Liver (tissue), 9 donors: ENCODE measurements around the gene KCNT1. TPM values are rescaled to one million over a fixed set of nuclear protein-coding genes. Genes with fewer than 3 reads are reported as not detected.

Experiments
- DNase-seq: peaks from one replicate; pipeline ENCODE4 v3.0.0-alpha.2; 2017; ENCODE audit warnings: low spot score
- H3K27ac ChIP-seq, 2 donors: one replicate each; pipeline ENCODE4 v1.7.0; 2013; ENCODE audit warnings: inconsistent platforms in 2 of 2, low read length in 2 of 2, control low read depth in 1 of 2, low read depth in 1 of 2, mild to moderate bottlenecking in 1 of 2
- H3K27me3 ChIP-seq, 4 donors: one replicate each; pipeline versions ENCODE4 v1.6.1 to v1.7.0; 2013; ENCODE audit warnings: low read length in 3 of 4, inconsistent platforms in 1 of 4, mild to moderate bottlenecking in 1 of 4, moderate library complexity in 1 of 4; ENCODE audit not compliant: control insufficient read depth in 4 of 4, insufficient read depth in 4 of 4
- H3K36me3 ChIP-seq, 4 donors: one replicate each; pipeline versions ENCODE4 v1.6.1 to v1.7.0; 2013; ENCODE audit warnings: low read length in 3 of 4, mild to moderate bottlenecking in 3 of 4, low read depth in 1 of 4, moderate library complexity in 1 of 4; ENCODE audit not compliant: control insufficient read depth in 4 of 4, insufficient read depth in 3 of 4
- H3K4me1 ChIP-seq, 4 donors: one replicate each; pipeline versions ENCODE4 v1.6.1 to v1.7.0; 2013; ENCODE audit warnings: low read length in 3 of 4, mild to moderate bottlenecking in 3 of 4, moderate library complexity in 1 of 4; ENCODE audit not compliant: control insufficient read depth in 4 of 4, insufficient read depth in 4 of 4
- H3K4me3 ChIP-seq, 3 donors: one replicate each; pipeline versions ENCODE4 v1.6.1 to v1.7.0; 2013; ENCODE audit warnings: low read length in 3 of 3, control low read depth in 1 of 3, low read depth in 1 of 3, mild to moderate bottlenecking in 1 of 3
- H3K9ac ChIP-seq, 2 donors: one replicate each; pipeline ENCODE4 v1.7.0; 2013; ENCODE audit warnings: low read length in 2 of 2, mild to moderate bottlenecking in 2 of 2, moderate library complexity in 2 of 2, control low read depth in 1 of 2, low read depth in 1 of 2
- H3K9me3 ChIP-seq, 4 donors: one replicate each; pipeline versions ENCODE4 v1.6.1 to v1.7.0; 2013; ENCODE audit warnings: low read length in 3 of 4; ENCODE audit not compliant: control insufficient read depth in 4 of 4
- EGR1 ChIP-seq, 2 donors: IDR thresholded peaks; 2 replicates each; pipeline ENCODE4 v1.6.1; 2016 to 2018; ENCODE audit warnings: antibody characterized with exemption in 2 of 2, low read depth in 2 of 2
- FOXA2 ChIP-seq: IDR thresholded peaks from 2 replicates; pipeline ENCODE4 v1.6.1; 2016; ENCODE audit warnings: antibody characterized with exemption
- HNF4A ChIP-seq, 2 donors: conservative IDR thresholded peaks; 2 replicates each; pipeline ENCODE4 v1.6.1; 2016; ENCODE audit warnings: antibody characterized with exemption in 2 of 2, mild to moderate bottlenecking in 2 of 2
- HNF4G ChIP-seq: IDR thresholded peaks from 2 replicates; pipeline ENCODE4 v1.6.1; 2016; ENCODE audit warnings: antibody characterized with exemption
- JUND ChIP-seq, 2 donors: IDR thresholded peaks; 2 replicates each; pipeline ENCODE4 v1.6.1; 2016; ENCODE audit warnings: antibody characterized with exemption in 2 of 2
- RXRA ChIP-seq, 2 donors: IDR thresholded peaks; 2 replicates each; pipeline ENCODE4 v1.6.1; 2017 to 2018; ENCODE audit warnings: antibody characterized with exemption in 2 of 2, mild to moderate bottlenecking in 1 of 2
- YY1 ChIP-seq: IDR thresholded peaks from 2 replicates; pipeline ENCODE4 v1.6.1; 2016; ENCODE audit warnings: antibody characterized with exemption, mild to moderate bottlenecking
- WGBS: extraction: QIAGEN DNeasy Blood & Tissue Kit; methylation state at CpG from one replicate; pipeline ENCODE4 v1.1.7; 2013; 5-methylcytosine and 5-hydroxymethylcytosine counted together
- polyA plus RNA-seq, 2 donors: library from polyadenylated mRNA; stranded (reverse) in 1 of 2; unstranded in 1 of 2; fragments of 200-250 nt in 1 of 2; fragments of >200 nt in 1 of 2; fragmentation: Nextera tagmentation in 1 of 2; extraction: Ambion mirVana in 1 of 2; gene quantifications; one replicate each; pipeline versions ENCODE4 v1.2.1 to v1.2.3, GENCODE V29; 2013 to 2015
- total RNA-seq, 2 donors: library from RNA; depleted of rRNA; stranded (reverse); fragments of >200 nt; gene quantifications; one replicate each; pipeline ENCODE4 v1.2.3, GENCODE V29; 2014
- TF ChIP-seq, protein P1 (sequence below): IDR thresholded peaks from 2 replicates; pipeline ENCODE4 v1.6.1; 2016; ENCODE audit warnings: antibody characterized with exemption, mild to moderate bottlenecking
- TF ChIP-seq, protein P2 (sequence below): IDR thresholded peaks from 2 replicates; pipeline ENCODE4 v1.6.1; 2016; ENCODE audit warnings: antibody characterized with exemption
- TF ChIP-seq, protein P3 (sequence below): IDR thresholded peaks from 2 replicates; pipeline ENCODE4 v1.6.1; 2016; ENCODE audit warnings: antibody characterized with exemption
- TF ChIP-seq, protein P4 (sequence below): IDR thresholded peaks from 2 replicates; pipeline ENCODE4 v1.6.1; 2016; ENCODE audit warnings: antibody characterized with exemption
- donor health status: healthy.
- donor health status: healthy.
- donor health status: healthy.
- donor health status: healthy.
- donor health status: healthy.

Gene KCNT1
- total and polyA plus RNA-seq, 4 donors = 0.08 TPM; not detected in 2

DNA sequence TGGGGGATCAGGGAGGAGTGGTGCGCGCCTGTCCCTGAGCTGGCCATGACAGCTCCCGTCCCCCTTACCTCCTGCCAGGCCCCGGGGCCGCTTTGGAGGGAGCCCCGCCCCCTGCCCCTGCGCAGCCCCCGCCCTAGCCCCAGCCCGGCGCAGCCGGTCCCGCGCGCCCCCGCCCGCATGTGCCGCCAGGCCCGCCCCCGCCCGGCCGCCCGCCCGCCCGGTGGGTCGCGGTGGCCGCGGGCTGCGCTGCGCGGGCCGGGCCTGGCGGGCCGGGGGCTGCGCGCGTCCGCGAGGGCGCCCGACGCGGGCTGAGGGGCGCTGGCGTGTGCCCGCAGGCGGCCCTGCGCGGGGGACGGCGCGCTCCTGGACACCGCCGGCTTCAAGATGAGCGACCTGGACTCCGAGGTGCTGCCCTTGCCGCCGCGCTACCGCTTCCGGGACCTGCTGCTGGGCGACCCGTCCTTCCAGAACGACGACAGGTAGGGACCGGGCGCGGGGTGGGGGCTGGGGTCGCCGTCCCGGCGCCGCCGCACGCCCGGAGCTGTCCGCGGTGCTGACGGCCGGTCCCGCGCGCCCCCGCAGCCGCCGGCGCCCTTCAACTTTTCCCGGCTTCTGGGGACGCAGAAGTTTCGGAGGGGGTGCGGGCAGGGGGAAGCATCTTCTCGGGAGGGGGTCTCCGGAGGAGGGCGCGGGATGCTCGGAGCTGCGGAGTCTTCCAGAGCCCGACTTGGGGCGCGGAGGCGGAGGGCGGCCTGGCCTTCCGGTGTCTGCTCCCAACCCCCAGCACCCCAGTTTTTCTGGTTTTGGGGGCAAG, 12.5 kb downstream of the KCNT1 start:
- Histone ChIP-seq H3K9ac (no peak overlapping the region), H3K4me3 (no peak overlapping the region), H3K4me1 (no peaks in the 10 kb centered on the region), H3K36me3 (no peaks in the 10 kb centered on the region), H3K9me3 (no peaks in the 10 kb centered on the region), H3K27ac (no peak overlapping the region), H3K27me3 (peaks cover 0 to 11% (median 6%) of the 10 kb centered on the region in 4 donors)
- TF ChIP-seq YY1 = no peak
- TF ChIP-seq, protein P1, sequence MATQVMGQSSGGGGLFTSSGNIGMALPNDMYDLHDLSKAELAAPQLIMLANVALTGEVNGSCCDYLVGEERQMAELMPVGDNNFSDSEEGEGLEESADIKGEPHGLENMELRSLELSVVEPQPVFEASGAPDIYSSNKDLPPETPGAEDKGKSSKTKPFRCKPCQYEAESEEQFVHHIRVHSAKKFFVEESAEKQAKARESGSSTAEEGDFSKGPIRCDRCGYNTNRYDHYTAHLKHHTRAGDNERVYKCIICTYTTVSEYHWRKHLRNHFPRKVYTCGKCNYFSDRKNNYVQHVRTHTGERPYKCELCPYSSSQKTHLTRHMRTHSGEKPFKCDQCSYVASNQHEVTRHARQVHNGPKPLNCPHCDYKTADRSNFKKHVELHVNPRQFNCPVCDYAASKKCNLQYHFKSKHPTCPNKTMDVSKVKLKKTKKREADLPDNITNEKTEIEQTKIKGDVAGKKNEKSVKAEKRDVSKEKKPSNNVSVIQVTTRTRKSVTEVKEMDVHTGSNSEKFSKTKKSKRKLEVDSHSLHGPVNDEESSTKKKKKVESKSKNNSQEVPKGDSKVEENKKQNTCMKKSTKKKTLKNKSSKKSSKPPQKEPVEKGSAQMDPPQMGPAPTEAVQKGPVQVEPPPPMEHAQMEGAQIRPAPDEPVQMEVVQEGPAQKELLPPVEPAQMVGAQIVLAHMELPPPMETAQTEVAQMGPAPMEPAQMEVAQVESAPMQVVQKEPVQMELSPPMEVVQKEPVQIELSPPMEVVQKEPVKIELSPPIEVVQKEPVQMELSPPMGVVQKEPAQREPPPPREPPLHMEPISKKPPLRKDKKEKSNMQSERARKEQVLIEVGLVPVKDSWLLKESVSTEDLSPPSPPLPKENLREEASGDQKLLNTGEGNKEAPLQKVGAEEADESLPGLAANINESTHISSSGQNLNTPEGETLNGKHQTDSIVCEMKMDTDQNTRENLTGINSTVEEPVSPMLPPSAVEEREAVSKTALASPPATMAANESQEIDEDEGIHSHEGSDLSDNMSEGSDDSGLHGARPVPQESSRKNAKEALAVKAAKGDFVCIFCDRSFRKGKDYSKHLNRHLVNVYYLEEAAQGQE = peak; percentile 73
- DNase-seq = no peak
- 6% methylated on average over 103 of the region's 103 CpGs for WGBS

DNA sequence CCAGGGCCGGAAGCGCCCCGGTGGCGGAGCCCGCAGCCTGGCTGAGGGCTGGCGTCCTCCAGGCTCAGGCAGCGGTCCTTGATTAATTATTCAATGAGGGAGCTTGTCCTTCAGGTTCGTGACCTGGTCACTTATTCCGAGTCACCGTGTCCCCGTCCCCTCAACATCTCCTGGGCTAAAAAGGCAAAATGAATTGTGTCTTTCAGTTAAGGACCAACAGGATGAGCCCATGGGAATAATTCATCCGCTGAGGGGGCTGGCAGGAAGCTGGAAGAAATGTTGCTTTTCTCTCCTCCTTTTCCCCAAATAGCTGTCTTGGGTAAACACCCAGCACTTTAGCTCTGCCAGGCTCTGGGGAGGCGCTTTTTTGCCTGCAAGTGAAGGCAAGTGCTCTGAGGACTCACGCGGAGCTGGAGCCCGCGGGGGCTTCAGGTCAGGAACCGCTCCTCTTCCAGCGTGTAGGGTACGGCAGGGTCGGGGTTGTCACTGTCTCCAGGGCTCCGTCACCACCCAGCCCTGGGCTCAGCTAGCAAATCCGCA, 13.1 kb downstream of the KCNT1 start:
- Histone ChIP-seq H3K9me3 (no peaks in the 10 kb centered on the region), H3K9ac (no peak overlapping the region), H3K4me1 (no peaks in the 10 kb centered on the region), H3K27ac (no peak overlapping the region), H3K4me3 (no peak overlapping the region), H3K27me3 (peaks cover 0 to 11% (median 6%) of the 10 kb centered on the region in 4 donors), H3K36me3 (no peaks in the 10 kb centered on the region)
- TF ChIP-seq HNF4A (conservative IDR thresholded peaks at IDR 0.05) (no peak), EGR1 (IDR thresholded peaks at IDR 0.05; ENCODE audit: low read depth in 2 of 2) (no peak), HNF4G (no peak), JUND (IDR thresholded peaks at IDR 0.05) (no peak), RXRA (IDR thresholded peaks at IDR 0.05) (no peak), FOXA2 (no peak)
- TF ChIP-seq, protein P2, sequence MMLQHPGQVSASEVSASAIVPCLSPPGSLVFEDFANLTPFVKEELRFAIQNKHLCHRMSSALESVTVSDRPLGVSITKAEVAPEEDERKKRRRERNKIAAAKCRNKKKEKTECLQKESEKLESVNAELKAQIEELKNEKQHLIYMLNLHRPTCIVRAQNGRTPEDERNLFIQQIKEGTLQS = no peak
- TF ChIP-seq, protein P3, sequence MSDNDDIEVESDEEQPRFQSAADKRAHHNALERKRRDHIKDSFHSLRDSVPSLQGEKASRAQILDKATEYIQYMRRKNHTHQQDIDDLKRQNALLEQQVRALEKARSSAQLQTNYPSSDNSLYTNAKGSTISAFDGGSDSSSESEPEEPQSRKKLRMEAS = no peak
- TF ChIP-seq, protein P1 = no peak
- TF ChIP-seq, protein P4, sequence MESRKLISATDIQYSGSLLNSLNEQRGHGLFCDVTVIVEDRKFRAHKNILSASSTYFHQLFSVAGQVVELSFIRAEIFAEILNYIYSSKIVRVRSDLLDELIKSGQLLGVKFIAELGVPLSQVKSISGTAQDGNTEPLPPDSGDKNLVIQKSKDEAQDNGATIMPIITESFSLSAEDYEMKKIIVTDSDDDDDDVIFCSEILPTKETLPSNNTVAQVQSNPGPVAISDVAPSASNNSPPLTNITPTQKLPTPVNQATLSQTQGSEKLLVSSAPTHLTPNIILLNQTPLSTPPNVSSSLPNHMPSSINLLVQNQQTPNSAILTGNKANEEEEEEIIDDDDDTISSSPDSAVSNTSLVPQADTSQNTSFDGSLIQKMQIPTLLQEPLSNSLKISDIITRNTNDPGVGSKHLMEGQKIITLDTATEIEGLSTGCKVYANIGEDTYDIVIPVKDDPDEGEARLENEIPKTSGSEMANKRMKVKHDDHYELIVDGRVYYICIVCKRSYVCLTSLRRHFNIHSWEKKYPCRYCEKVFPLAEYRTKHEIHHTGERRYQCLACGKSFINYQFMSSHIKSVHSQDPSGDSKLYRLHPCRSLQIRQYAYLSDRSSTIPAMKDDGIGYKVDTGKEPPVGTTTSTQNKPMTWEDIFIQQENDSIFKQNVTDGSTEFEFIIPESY = no peak
- WGBS = 31% methylated on average over 23 of the region's 23 CpGs
- no peak for DNase-seq
